Ectodermal cell (in vitro differentiated cells): ENCODE results near the gene ZNF574. TPM values are rescaled to one million over a fixed set of nuclear protein-coding genes. Genes with fewer than 3 reads are reported as not detected.
"Not testable (repeated sequence)": the region's sequence is repeated elsewhere in the genome, so short reads cannot be mapped to it uniquely, and the experiment has no call there.

Source experiments
- H3K27ac ChIP-seq: 2 replicates; pipeline ENCODE4 v1.7.0; 2013; ENCODE audit warnings: mild to moderate bottlenecking, low read depth, low read length; ENCODE audit not compliant: insufficient read depth, poor library complexity, severe bottlenecking
- H3K27me3 ChIP-seq: 2 replicates; pipeline ENCODE4 v1.7.0; 2013; ENCODE audit warnings: mild to moderate bottlenecking, low read length; ENCODE audit not compliant: insufficient read depth, control insufficient read depth, poor library complexity, severe bottlenecking
- H3K36me3 ChIP-seq: one replicate; pipeline ENCODE4 v1.7.0; 2013; ENCODE audit warnings: low read length; ENCODE audit not compliant: control insufficient read depth, insufficient read depth
- H3K4me1 ChIP-seq: one replicate; pipeline ENCODE4 v1.7.0; 2013; ENCODE audit warnings: low read length; ENCODE audit not compliant: control insufficient read depth, insufficient read depth
- H3K4me3 ChIP-seq: 2 replicates; pipeline ENCODE4 v1.7.0; 2013; ENCODE audit warnings: low read depth, low read length, control low read depth; ENCODE audit not compliant: insufficient read depth
- H3K9me3 ChIP-seq: 2 replicates; pipeline ENCODE4 v1.7.0; 2013; ENCODE audit warnings: mild to moderate bottlenecking, low read length, moderate library complexity; ENCODE audit not compliant: control insufficient read depth
- WGBS, 2 experiments: methylation state at CpG; one replicate each; pipeline ENCODE4 v1.1.7; 2013; ENCODE audit warnings: missing lambda C conversion rate in 2 of 2; 5-methylcytosine and 5-hydroxymethylcytosine counted together
- polyA plus RNA-seq, 4 experiments: library from polyadenylated mRNA; stranded (reverse); fragments of 50-300 nt; gene quantifications; one replicate each; pipeline ENCODE4 v1.2.3, GENCODE V29; 2013

The ZNF574 gene, protein sequence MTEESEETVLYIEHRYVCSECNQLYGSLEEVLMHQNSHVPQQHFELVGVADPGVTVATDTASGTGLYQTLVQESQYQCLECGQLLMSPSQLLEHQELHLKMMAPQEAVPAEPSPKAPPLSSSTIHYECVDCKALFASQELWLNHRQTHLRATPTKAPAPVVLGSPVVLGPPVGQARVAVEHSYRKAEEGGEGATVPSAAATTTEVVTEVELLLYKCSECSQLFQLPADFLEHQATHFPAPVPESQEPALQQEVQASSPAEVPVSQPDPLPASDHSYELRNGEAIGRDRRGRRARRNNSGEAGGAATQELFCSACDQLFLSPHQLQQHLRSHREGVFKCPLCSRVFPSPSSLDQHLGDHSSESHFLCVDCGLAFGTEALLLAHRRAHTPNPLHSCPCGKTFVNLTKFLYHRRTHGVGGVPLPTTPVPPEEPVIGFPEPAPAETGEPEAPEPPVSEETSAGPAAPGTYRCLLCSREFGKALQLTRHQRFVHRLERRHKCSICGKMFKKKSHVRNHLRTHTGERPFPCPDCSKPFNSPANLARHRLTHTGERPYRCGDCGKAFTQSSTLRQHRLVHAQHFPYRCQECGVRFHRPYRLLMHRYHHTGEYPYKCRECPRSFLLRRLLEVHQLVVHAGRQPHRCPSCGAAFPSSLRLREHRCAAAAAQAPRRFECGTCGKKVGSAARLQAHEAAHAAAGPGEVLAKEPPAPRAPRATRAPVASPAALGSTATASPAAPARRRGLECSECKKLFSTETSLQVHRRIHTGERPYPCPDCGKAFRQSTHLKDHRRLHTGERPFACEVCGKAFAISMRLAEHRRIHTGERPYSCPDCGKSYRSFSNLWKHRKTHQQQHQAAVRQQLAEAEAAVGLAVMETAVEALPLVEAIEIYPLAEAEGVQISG
- 26.3 TPM for polyA plus RNA-seq (2013, experiment 1 of 4)
- 29.7 TPM for polyA plus RNA-seq (2013, experiment 2 of 4)
- polyA plus RNA-seq (2013, experiment 3 of 4): 24.5 TPM
- polyA plus RNA-seq (2013, experiment 4 of 4): 27.0 TPM

DNA sequence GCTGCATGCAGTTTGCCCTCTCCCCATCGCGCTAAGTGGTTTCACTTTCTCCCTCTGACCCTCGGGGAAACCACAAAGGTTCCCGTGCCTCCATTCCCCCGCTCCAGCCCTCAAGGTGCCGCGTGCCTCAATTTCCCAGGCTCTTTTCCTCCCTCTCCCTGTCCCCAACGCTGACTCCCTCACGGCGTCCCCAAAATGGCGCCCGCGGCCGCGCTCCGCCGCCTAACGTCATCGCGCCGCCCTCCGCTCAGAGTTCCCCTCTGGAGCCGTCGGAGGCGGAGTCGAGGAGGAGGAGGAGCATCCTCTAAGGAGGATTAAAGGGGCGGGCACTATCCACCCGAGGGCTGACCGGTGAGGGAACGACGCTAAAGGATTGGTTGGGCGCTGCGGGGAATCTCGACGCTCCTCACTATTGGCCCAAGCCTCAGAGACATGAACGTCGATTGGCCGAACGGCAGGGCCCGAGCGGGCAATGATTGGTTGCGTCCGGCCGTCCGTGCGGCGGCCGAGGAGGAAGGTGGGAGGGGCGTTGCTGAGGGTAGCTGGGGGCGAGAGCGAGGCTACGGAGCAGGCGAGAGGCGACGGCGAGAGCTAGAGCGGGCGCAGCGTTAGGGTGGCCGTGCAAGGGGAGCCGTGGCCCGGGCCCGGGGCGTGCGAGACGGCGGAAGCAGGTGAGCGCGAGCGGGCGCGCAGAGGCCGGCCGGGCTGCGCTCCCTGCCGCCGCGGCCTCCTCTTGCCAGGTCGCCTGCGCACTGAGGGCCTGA, at the start of gene ZNF574:
TSS of gene ZNF574 (plus strand) at position 551 of the 764 bp plus-strand sequence. CDS start 2,441 bp downstream, outside the sequence.
- Histone ChIP-seq H3K4me3 (peak within 1 kb of the TSS; percentile 70), H3K27ac (peak within 1 kb of the TSS; percentile 87), H3K4me1 (peaks cover 5% of the 10 kb centered on the region), H3K36me3 (peaks cover 23% of the 10 kb centered on the region), H3K27me3 (no peaks in the 10 kb centered on the region), H3K9me3 (no peaks in the 10 kb centered on the region)
- 0% methylated on average over 80 of the region's 80 CpGs for WGBS, 2 experiments

DNA sequence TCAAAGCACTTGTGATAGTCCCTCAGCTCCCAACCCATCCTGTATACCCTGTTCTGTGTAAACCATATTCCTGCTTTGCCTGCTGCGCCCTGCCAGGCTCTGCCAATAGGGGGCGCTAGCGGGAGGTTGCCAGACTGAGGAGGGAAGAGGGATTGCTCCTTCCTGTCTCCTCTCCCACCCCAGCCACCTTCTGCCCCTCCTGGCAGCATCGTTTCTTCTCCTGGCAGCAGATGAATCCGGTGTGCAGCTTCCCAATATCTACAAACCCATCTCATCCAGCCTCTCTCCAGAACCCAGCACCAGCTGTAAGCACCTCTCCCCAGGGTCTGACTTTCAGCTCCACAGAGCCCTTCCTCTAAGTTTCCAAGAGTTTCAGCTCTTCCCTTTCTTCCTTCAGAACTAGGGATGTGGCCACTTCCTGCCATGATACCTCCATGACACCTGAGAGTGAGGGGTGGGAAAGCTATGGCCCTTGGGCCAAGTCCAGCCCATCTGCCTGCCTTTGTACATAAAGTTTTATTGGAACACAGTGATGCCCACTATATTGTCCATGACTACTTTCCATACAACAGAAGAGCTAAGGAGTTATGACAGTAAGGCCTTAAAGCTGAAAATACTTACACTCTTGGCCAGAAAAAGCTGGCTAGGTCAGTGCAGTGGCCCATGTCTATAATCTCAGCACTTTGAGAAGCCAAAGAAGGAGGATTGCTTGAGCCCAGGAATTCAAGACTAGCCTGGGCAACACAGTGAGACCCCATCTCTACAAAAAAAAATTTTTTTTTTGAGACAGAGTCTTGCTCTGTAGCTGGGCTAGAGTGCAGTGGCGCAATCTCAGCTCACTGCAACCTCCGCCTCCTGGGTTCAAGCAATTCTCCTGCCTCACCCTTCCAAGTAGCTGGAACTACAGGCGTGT, 47.4 kb upstream of the ZNF574 start:
- Histone ChIP-seq H3K9me3 (no peaks in the 10 kb centered on the region), H3K4me1 (peaks cover 4% of the 10 kb centered on the region), H3K4me3 (peak overlapping the region; percentile 12), H3K27ac (no peak overlapping the region), H3K27me3 (no peaks in the 10 kb centered on the region), H3K36me3 (peaks cover 4% of the 10 kb centered on the region)
- WGBS, 2 experiments: 54% methylated on average over 8 of the region's 8 CpGs

DNA sequence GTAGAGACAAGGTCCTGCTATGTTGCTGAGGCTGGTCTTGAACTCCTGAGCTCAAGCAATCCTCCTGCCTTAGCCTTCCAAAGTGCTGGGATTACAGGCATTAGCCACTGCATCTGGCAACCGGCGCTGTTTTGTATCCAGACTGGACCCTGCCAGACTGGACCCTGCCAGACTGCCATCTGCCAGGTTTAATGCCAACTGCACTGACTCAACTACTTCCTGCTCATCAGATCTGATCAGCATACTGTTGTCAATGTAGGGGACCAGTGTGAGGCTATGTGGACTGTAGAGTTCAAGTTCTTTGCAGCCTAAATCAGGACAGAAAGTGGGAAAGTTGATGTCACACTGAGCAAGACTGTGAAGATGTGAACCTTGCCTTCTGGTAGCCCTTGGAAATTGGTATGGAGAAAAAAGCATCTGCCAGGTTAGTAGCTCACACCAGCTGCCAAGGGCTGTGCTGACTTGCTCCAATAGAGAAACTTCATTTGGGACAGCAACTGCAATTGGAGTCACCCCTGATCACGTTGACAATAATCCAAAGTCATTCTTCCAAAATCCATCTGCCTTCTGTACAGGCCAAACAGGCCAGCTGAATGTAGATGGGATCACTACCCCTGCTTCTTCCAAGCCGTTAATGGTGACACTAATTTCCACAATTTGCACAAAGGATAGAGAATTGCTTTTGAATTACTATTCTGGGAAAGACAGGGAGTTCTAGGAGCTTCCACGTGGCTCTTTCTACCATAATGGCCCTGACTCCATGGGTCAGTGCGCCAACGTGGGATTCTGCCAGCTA, 45.1 kb upstream of the ZNF574 start:
- Histone ChIP-seq H3K36me3 (peaks cover 4% of the 10 kb centered on the region), H3K27me3 (no peaks in the 10 kb centered on the region), H3K4me3 (no peak overlapping the region), H3K9me3 (no peaks in the 10 kb centered on the region), H3K27ac (no peak overlapping the region), H3K4me1 (peaks cover 4% of the 10 kb centered on the region)
- 93 to 97% methylated on average over 7 of the region's 7 CpGs for WGBS, 2 experiments

DNA sequence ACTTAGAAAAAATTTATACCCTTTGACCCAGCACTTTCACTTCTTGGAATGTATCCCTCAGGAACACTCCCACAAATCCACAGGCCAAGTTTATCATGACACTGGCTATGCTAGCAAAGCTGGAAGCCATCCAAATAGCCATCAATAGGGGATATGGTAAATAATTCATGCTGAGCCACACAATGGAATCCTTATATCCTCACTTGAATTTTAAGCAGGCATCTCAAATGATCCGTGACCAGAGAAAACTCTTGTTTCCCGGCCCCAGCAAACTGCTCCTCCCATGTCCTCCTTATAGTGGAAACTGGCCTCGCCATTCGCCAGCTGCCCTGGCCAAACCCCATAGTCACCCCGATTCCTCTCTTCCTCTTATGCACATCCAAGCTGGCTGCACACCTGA, 43.5 kb upstream of the ZNF574 start:
- WGBS, 2 experiments: 52% methylated on average over 5 of the region's 5 CpGs
- Histone ChIP-seq H3K4me1 (peaks cover 4% of the 10 kb centered on the region), H3K4me3 (no peak overlapping the region), H3K27ac (no peak overlapping the region), H3K9me3 (no peaks in the 10 kb centered on the region), H3K27me3 (no peaks in the 10 kb centered on the region), H3K36me3 (peaks cover 4% of the 10 kb centered on the region)

DNA sequence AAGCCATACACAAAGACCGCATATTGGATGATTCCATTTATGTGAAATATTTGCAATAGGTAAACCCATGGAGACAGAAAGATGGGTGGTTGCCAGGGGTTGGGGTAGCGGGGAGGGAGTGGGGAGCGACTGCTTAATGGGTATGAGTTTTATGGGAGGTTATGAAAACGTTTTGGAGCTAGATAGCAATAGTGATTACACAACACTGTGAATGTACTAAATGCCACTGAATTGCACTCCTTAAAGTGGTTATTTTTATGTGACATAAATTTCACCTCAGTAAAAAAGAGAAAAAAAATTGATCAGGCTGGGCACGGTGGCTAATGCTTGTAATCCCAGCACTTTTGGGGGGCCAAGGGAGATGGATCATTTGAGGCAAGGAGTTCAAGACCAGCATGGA, 42.6 kb upstream of the ZNF574 start:
- Histone ChIP-seq H3K27me3 (no peaks in the 10 kb centered on the region), H3K27ac (no peak overlapping the region), H3K4me3 (no peak overlapping the region), H3K36me3 (peaks cover 4% of the 10 kb centered on the region), H3K4me1 (peaks cover 4% of the 10 kb centered on the region), H3K9me3 (no peaks in the 10 kb centered on the region)
- WGBS, 2 experiments: 96% methylated on average over 5 of the region's 5 CpGs

DNA sequence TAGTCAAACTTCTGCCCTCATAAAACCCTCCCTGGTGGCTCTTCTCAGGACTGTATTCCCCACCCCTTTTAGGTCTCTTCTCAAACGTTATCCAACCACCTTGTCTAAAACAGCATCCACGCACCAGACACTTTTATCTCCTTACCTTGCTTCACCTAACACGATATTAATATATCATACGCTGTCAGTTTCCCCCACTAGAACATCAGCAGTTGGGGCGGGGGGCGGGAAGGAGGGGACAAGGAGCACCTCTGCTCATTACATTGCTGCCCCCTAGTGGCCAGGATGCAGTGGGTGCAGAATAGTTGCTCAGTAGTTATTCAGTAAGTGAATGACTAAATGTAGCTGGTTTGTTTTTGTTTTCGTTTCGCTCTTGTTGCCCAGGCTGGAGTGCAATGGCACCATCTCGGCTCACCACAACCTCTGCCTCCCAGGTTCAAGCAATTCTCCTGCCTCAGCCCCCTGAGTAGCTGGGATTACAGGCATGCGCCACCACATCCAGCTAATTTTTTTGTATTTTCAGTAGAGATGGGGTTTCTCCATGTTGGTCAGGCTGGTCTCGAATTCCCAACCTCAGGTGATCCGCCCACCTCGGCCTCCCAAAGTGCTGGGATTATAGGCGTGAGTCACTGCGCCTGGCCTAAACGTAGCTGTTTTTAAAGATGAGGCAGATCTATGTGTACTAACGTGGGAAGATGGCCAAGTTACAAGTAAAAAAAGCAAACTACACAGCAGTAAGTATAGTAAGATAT, 41.1 kb upstream of the ZNF574 start:
- not testable (repeated sequence) for H3K36me3 ChIP-seq, H3K27me3 ChIP-seq, H3K27ac ChIP-seq, H3K9me3 ChIP-seq, H3K4me1 ChIP-seq, H3K4me3 ChIP-seq
- 65 to 66% methylated on average over 16 to 17 of the region's 17 CpGs for WGBS, 2 experiments

DNA sequence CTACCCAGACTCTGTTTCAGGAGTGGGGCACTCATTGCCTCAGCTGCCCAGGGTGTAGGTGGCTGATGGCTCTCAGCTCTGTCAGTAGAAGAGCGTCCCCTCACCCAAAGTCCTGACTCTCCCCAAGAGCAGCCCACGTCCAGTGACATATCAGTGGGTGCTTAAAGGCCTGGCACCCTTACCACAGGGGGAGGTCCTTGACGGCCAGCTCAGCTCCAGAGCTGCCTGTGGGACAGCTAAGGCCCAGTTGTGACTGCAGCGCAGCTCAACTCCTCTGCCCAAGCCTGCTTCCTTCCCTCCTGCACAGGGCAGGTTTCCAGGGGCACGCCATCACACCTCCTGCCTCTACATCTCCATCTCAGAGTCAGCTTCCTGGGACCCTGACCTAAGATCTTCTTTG, 38.3 kb upstream of the ZNF574 start:
- Histone ChIP-seq H3K4me1 (peaks cover 2% of the 10 kb centered on the region), H3K27me3 (no peaks in the 10 kb centered on the region)

DNA sequence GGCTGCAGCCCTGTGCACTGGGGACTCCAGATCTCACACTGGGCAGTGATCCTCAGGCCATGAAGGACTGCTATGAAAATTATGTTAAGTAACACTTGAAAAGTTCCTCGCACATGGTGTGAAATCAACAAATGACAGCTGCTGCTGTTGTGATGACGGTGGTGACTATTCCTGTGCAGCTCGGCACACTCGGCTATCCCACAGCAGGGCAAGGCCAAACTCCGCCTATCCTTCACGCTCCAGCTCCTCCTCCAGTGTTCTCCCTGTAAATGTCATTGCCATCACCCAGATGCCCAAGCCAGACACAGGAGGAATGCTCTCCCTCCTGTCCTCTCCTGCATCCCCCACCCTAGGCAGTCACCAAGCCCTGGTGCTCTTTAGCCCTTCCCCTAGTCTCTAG, 37.3 kb upstream of the ZNF574 start:
- H3K9me3 ChIP-seq: no peaks in the 10 kb centered on the region
- H3K4me3 ChIP-seq: no peak overlapping the region
- 95 to 96% methylated on average over 6 of the region's 6 CpGs for WGBS, 2 experiments
- no peak overlapping the region for H3K27ac ChIP-seq
- no peaks in the 10 kb centered on the region for H3K27me3 ChIP-seq
- peaks cover 17% of the 10 kb centered on the region for H3K36me3 ChIP-seq
- H3K4me1 ChIP-seq: no peaks in the 10 kb centered on the region

More for the DNA sequence above, 38.3 kb upstream of the ZNF574 start:
- Histone ChIP-seq H3K9me3 (no peaks in the 10 kb centered on the region), H3K36me3 (peaks cover 15% of the 10 kb centered on the region), H3K4me3 (no peak overlapping the region), H3K27ac (no peak overlapping the region)
- WGBS, 2 experiments: 92% methylated on average over 5 of the region's 5 CpGs
